Stimulated activated CD4-positive, alpha-beta T cell treated with anti-CD3 and anti-CD28 coated beads, TNF-alpha, amount 100 ng/mL, for 4 hours (primary cell): Measurements from ENCODE around the gene FBXO4.

Experiments
- DNase-seq, 3 experiments: peaks; one replicate each; pipeline ENCODE4 v3.0.0-alpha.2; 2020; ENCODE audit warnings: low read depth in 3 of 3

The FBXO4 gene

GRCh38 chr5:41924872-41925554 is at the start of gene FBXO4:
FBXO4 (plus strand) TSS chr5:41925281; CDS start chr5:41925310, 29 bp downstream.
- DNase-seq, result peak; percentile 73 to 77 (median 75)

- no peak for DNase-seq
Measured at GRCh38 chr5:41876678-41877077, 48.4 kb upstream of the FBXO4 start.

- DNase-seq, result no peak
Measured at GRCh38 chr5:41877408-41877807, 47.7 kb upstream of the FBXO4 start.

- DNase-seq, result no peak
Measured at GRCh38 chr5:41878173-41878572, 46.9 kb upstream of the FBXO4 start.

GRCh38 chr5:41878643-41879478 is 46.2 kb upstream of the FBXO4 start:
- no peak for DNase-seq

GRCh38 chr5:41882765-41883164 is 42.3 kb upstream of the FBXO4 start:
- DNase-seq, result no peak

- no peak for DNase-seq
Measured at GRCh38 chr5:41883243-41883642, 41.8 kb upstream of the FBXO4 start.

- no peak for DNase-seq
Measured at GRCh38 chr5:41883936-41884335, 41.1 kb upstream of the FBXO4 start.

GRCh38 chr5:41885286-41885685 is 39.8 kb upstream of the FBXO4 start:
- DNase-seq, result no peak

GRCh38 chr5:41891066-41891707 is 33.9 kb upstream of the FBXO4 start:
- DNase-seq, result no peak

GRCh38 chr5:41892031-41892430 is 33.0 kb upstream of the FBXO4 start:
- no peak for DNase-seq

- no peak for DNase-seq
Measured at GRCh38 chr5:41893074-41893851, 31.8 kb upstream of the FBXO4 start.

- no peak for DNase-seq
Measured at GRCh38 chr5:41896230-41896629, 28.9 kb upstream of the FBXO4 start.

GRCh38 chr5:41903382-41903891 is 21.6 kb upstream of the FBXO4 start:
- no peak for DNase-seq

GRCh38 chr5:41903892-41904799 is 20.9 kb upstream of the FBXO4 start, which contains the start of gene RIMOC1:
RIMOC1 (plus strand) TSS chr5:41904344; CDS start chr5:41904368, 24 bp downstream.
- peak; percentile 90 to 95 (median 92) for DNase-seq

GRCh38 chr5:41906151-41906550 is 18.9 kb upstream of the FBXO4 start:
- no peak for DNase-seq

- DNase-seq, result no peak
Measured at GRCh38 chr5:41908374-41909079, 16.6 kb upstream of the FBXO4 start.

- no peak for DNase-seq
Measured at GRCh38 chr5:41918105-41918504, 7.0 kb upstream of the FBXO4 start.

- DNase-seq, result no peak
Measured at GRCh38 chr5:41921166-41921565, 3.9 kb upstream of the FBXO4 start.

GRCh38 chr5:41921874-41922273 is 3.2 kb upstream of the FBXO4 start:
- DNase-seq, result no peak
